Kidney tubule cell (primary cell): ENCODE data around the gene INKA1.
"Not testable (repeated sequence)": the region's sequence is repeated elsewhere in the genome, so short reads cannot be mapped to it uniquely, and the experiment has no call there.

Experiments
- DNase-seq: peaks from one replicate; pipeline ENCODE4 v3.0.0-alpha.2; 2018; ENCODE audit warnings: low spot score

The INKA1 gene

GRCh38 chr3:49802719-49803464, at the start of gene INKA1:
Gene INKA1 (plus strand): TSS chr3:49803261. CDS start chr3:49803393, 132 bp downstream.
- peak; percentile 80 for DNase-seq

GRCh38 chr3:49754536-49754935, 48.5 kb upstream of the INKA1 start:
- DNase-seq, result no peak

- DNase-seq, result no peak
Observed at GRCh38 chr3:49756036-49756435, 47.0 kb upstream of the INKA1 start.

- no peak for DNase-seq
Observed at GRCh38 chr3:49757197-49757596, 45.9 kb upstream of the INKA1 start.

- no peak for DNase-seq
Observed at GRCh38 chr3:49759226-49759625, 43.8 kb upstream of the INKA1 start.

GRCh38 chr3:49761661-49762060, 41.4 kb upstream of the INKA1 start:
- DNase-seq, result no peak

GRCh38 chr3:49763981-49764380, 39.1 kb upstream of the INKA1 start:
- no peak for DNase-seq

GRCh38 chr3:49769286-49769915, 33.7 kb upstream of the INKA1 start:
- DNase-seq, result no peak

GRCh38 chr3:49769926-49770325, 33.1 kb upstream of the INKA1 start:
- DNase-seq, result no peak

GRCh38 chr3:49771340-49771938, 31.6 kb upstream of the INKA1 start:
- DNase-seq, result no peak

- DNase-seq, result no peak
Observed at GRCh38 chr3:49772703-49773102, 30.4 kb upstream of the INKA1 start.

- no peak for DNase-seq
Observed at GRCh38 chr3:49775538-49775937, 27.5 kb upstream of the INKA1 start.

- not testable (repeated sequence) for DNase-seq
Observed at GRCh38 chr3:49776101-49776500, 27.0 kb upstream of the INKA1 start.

GRCh38 chr3:49779358-49780079, 23.5 kb upstream of the INKA1 start:
- no peak for DNase-seq

GRCh38 chr3:49780080-49780974, 22.7 kb upstream of the INKA1 start:
- no peak for DNase-seq

GRCh38 chr3:49780975-49781365, 22.1 kb upstream of the INKA1 start:
- DNase-seq, result not testable (repeated sequence)

- no peak for DNase-seq
Observed at GRCh38 chr3:49781415-49782199, 21.5 kb upstream of the INKA1 start.

- not testable (repeated sequence) for DNase-seq
Observed at GRCh38 chr3:49782277-49782676, 20.8 kb upstream of the INKA1 start.

- peak; percentile 53 for DNase-seq
Observed at GRCh38 chr3:49785565-49786356, 17.3 kb upstream of the INKA1 start.
